ENCODE data around the gene HIRA.

The HIRA gene

GRCh38 chr22:19394274-19395050 is 37.1 kb downstream of the HIRA start:
- H3K9ac ChIP-seq (ENCODE audit: low read length): no peak overlapping the region
- H3K4me1 ChIP-seq (ENCODE audit: control insufficient read depth, insufficient read depth, low read length): no peaks in the 10 kb centered on the region
- no peak overlapping the region for H3K4me3 ChIP-seq (ENCODE audit: low read depth, low read length)
- H3K36me3 ChIP-seq (ENCODE audit: control insufficient read depth, insufficient read depth, low read length): peaks cover 93% of the 10 kb centered on the region
- H3K9me3 ChIP-seq (ENCODE audit: control insufficient read depth, insufficient read depth, low read depth, low read length): no peaks in the 10 kb centered on the region
- H3K27me3 ChIP-seq (ENCODE audit: control insufficient read depth, insufficient read depth, low read length): no peaks in the 10 kb centered on the region
- H3K27ac ChIP-seq (ENCODE audit: low read depth, low read length): no peak overlapping the region

- Histone ChIP-seq H3K9ac (ENCODE audit: low read length) (no peak overlapping the region), H3K36me3 (ENCODE audit: control insufficient read depth, insufficient read depth, low read length) (peaks cover 93% of the 10 kb centered on the region), H3K9me3 (ENCODE audit: control insufficient read depth, insufficient read depth, low read depth, low read length) (no peaks in the 10 kb centered on the region), H3K27ac (ENCODE audit: low read depth, low read length) (no peak overlapping the region), H3K4me1 (ENCODE audit: control insufficient read depth, insufficient read depth, low read length) (no peaks in the 10 kb centered on the region), H3K4me3 (ENCODE audit: low read depth, low read length) (no peak overlapping the region), H3K27me3 (ENCODE audit: control insufficient read depth, insufficient read depth, low read length) (no peaks in the 10 kb centered on the region)
Observed at GRCh38 chr22:19393704-19394103, 37.8 kb downstream of the HIRA start.

DNA sequence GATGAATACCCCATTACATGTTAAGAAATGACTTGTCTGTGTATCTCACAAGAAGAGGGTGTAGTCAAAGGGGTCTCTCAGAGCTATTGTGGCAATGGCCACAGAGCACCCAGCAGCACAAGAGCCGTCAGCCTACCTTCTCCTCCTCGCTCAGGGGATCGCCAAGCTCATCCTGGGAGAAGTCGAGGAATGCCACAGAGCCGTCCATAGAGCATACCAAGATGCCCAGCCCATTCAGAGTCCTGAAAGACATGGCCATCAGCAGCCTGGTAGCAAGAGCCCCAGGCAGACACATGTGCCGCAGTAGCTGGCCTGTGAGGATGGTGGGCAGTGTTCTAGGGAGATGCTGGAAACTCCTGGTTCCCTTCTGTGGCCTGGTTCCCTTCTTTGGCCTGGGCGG is 44.0 kb downstream of the HIRA start:
- Histone ChIP-seq H3K9ac (ENCODE audit: low read length) (no peak overlapping the region), H3K9me3 (ENCODE audit: control insufficient read depth, insufficient read depth, low read depth, low read length) (no peaks in the 10 kb centered on the region), H3K36me3 (ENCODE audit: control insufficient read depth, insufficient read depth, low read length) (peaks cover 96% of the 10 kb centered on the region)

DNA sequence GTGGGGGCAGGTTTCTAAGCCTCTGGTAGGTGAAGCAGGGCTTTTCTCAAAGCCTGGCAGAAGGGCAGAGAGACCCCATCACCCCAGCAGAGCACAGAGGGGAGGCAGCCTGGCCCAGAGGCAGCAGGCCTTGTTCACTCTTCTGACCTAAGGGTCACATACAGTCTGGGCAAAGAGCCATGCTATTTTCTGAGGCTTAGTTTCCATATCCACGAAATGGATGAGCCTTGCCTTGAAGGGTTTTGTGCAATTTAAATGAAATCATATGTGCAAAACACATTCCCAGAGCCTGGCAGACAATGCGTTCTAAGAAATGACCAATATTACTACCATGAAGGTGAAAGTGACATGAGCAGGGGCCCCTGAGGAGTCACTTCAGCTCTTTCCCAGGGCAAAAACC is 44.5 kb downstream of the HIRA start:
- no peak overlapping the region for H3K9ac ChIP-seq (ENCODE audit: low read length)
- peaks cover 96% of the 10 kb centered on the region for H3K36me3 ChIP-seq (ENCODE audit: control insufficient read depth, insufficient read depth, low read length)
- no peak overlapping the region for H3K4me3 ChIP-seq (ENCODE audit: low read depth, low read length)
- no peaks in the 10 kb centered on the region for H3K27me3 ChIP-seq (ENCODE audit: control insufficient read depth, insufficient read depth, low read length)
- no peaks in the 10 kb centered on the region for H3K4me1 ChIP-seq (ENCODE audit: control insufficient read depth, insufficient read depth, low read length)
- H3K9me3 ChIP-seq (ENCODE audit: control insufficient read depth, insufficient read depth, low read depth, low read length): no peaks in the 10 kb centered on the region
- no peak overlapping the region for H3K27ac ChIP-seq (ENCODE audit: low read depth, low read length)

More for the DNA sequence above, 44.0 kb downstream of the HIRA start:
- Histone ChIP-seq H3K27me3 (ENCODE audit: control insufficient read depth, insufficient read depth, low read length) (no peaks in the 10 kb centered on the region), H3K27ac (ENCODE audit: low read depth, low read length) (no peak overlapping the region), H3K4me3 (ENCODE audit: low read depth, low read length) (no peak overlapping the region), H3K4me1 (ENCODE audit: control insufficient read depth, insufficient read depth, low read length) (no peaks in the 10 kb centered on the region)

DNA sequence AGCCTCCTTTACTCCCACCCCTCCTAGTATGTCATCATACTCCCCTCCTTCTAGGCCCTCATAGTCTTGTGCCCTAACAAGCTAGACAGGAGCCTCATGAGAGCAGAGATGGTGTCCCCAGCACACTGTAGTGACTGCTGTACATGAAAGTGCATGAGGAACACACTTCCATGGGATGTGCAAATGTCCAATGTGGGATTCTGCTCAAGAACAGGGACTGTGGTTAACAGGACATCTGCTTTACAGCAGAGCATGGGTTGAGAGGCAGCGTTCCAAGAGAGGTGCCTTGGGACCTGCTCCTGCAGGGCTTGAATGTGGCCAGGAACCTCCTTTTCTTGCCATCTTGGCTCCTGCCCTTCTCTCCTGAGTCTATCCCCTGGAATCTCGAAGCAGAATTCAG is 45.3 kb downstream of the HIRA start:
- Histone ChIP-seq H3K36me3 (ENCODE audit: control insufficient read depth, insufficient read depth, low read length) (peaks cover 98% of the 10 kb centered on the region), H3K27me3 (ENCODE audit: control insufficient read depth, insufficient read depth, low read length) (no peaks in the 10 kb centered on the region)

GRCh38 chr22:19385221-19385906 is 46.2 kb downstream of the HIRA start:
- Histone ChIP-seq H3K36me3 (ENCODE audit: control insufficient read depth, insufficient read depth, low read length) (peaks cover 94% of the 10 kb centered on the region), H3K4me3 (ENCODE audit: low read depth, low read length) (no peak overlapping the region), H3K9me3 (ENCODE audit: control insufficient read depth, insufficient read depth, low read depth, low read length) (no peaks in the 10 kb centered on the region), H3K27me3 (ENCODE audit: control insufficient read depth, insufficient read depth, low read length) (no peaks in the 10 kb centered on the region), H3K4me1 (ENCODE audit: control insufficient read depth, insufficient read depth, low read length) (no peaks in the 10 kb centered on the region), H3K27ac (ENCODE audit: low read depth, low read length) (no peak overlapping the region), H3K9ac (ENCODE audit: low read length) (no peak overlapping the region)

More for the DNA sequence above, 45.3 kb downstream of the HIRA start:
- Histone ChIP-seq H3K4me3 (ENCODE audit: low read depth, low read length) (no peak overlapping the region), H3K9ac (ENCODE audit: low read length) (no peak overlapping the region), H3K4me1 (ENCODE audit: control insufficient read depth, insufficient read depth, low read length) (no peaks in the 10 kb centered on the region), H3K9me3 (ENCODE audit: control insufficient read depth, insufficient read depth, low read depth, low read length) (no peaks in the 10 kb centered on the region), H3K27ac (ENCODE audit: low read depth, low read length) (no peak overlapping the region)

DNA sequence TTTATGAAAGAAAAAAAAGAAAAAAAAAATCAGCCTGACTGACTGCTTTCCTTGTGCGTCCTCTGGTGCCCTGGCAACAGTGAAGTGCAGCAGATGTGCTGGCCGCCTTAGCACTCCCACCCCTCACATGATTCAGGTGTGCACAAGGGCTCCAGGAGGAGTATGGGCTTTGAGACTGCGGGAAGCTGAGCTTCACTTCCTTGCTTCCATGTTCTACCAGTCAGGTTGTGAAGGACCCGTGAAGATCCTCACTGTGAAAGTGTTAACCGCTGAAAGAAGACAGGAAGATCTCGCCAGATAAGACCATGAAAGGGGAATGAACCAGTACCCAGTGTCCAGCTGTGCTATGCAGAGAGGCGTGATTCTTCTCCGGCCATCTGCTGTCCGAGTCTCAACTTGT is 48.2 kb downstream of the HIRA start:
- no peaks in the 10 kb centered on the region for H3K4me1 ChIP-seq (ENCODE audit: control insufficient read depth, insufficient read depth, low read length)
- peaks cover 78% of the 10 kb centered on the region for H3K36me3 ChIP-seq (ENCODE audit: control insufficient read depth, insufficient read depth, low read length)
- H3K27ac ChIP-seq (ENCODE audit: low read depth, low read length): no peak overlapping the region
- no peak overlapping the region for H3K9ac ChIP-seq (ENCODE audit: low read length)
- H3K27me3 ChIP-seq (ENCODE audit: control insufficient read depth, insufficient read depth, low read length): no peaks in the 10 kb centered on the region
- H3K4me3 ChIP-seq (ENCODE audit: low read depth, low read length): no peak overlapping the region
- H3K9me3 ChIP-seq (ENCODE audit: control insufficient read depth, insufficient read depth, low read depth, low read length): no peaks in the 10 kb centered on the region

DNA sequence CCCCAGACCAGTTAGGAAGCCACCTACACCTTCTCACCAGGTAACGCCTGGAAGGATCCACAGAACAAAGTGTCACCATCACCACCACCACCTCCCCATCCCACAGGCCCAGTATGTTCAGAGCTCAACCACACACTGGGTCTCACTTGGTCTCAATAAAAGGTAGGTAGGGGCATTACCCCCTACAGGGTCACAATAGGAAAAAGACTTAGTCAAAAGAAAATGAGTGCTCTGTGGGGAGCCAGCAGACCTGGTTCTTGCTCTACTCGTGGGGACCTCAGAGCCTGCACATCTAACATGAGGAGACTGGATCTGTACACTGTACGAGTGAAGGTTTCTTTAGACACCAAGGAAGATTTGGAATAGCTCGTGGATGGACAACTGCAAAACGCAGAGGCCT is 49.3 kb downstream of the HIRA start:
- Histone ChIP-seq H3K36me3 (ENCODE audit: control insufficient read depth, insufficient read depth, low read length) (peaks cover 78% of the 10 kb centered on the region), H3K27ac (ENCODE audit: low read depth, low read length) (no peak overlapping the region), H3K27me3 (ENCODE audit: control insufficient read depth, insufficient read depth, low read length) (no peaks in the 10 kb centered on the region), H3K4me3 (ENCODE audit: low read depth, low read length) (no peak overlapping the region), H3K9ac (ENCODE audit: low read length) (no peak overlapping the region), H3K4me1 (ENCODE audit: control insufficient read depth, insufficient read depth, low read length) (no peaks in the 10 kb centered on the region), H3K9me3 (ENCODE audit: control insufficient read depth, insufficient read depth, low read depth, low read length) (no peaks in the 10 kb centered on the region)

GRCh38 chr22:19378344-19378674 is 53.2 kb downstream of the HIRA start:
- Histone ChIP-seq H3K4me1 (ENCODE audit: control insufficient read depth, insufficient read depth, low read length) (no peaks in the 10 kb centered on the region), H3K9me3 (ENCODE audit: control insufficient read depth, insufficient read depth, low read depth, low read length) (no peaks in the 10 kb centered on the region), H3K27me3 (ENCODE audit: control insufficient read depth, insufficient read depth, low read length) (no peaks in the 10 kb centered on the region), H3K27ac (ENCODE audit: low read depth, low read length) (no peak overlapping the region), H3K9ac (ENCODE audit: low read length) (no peak overlapping the region), H3K4me3 (ENCODE audit: low read depth, low read length) (no peak overlapping the region), H3K36me3 (ENCODE audit: control insufficient read depth, insufficient read depth, low read length) (peaks cover 78% of the 10 kb centered on the region)

DNA sequence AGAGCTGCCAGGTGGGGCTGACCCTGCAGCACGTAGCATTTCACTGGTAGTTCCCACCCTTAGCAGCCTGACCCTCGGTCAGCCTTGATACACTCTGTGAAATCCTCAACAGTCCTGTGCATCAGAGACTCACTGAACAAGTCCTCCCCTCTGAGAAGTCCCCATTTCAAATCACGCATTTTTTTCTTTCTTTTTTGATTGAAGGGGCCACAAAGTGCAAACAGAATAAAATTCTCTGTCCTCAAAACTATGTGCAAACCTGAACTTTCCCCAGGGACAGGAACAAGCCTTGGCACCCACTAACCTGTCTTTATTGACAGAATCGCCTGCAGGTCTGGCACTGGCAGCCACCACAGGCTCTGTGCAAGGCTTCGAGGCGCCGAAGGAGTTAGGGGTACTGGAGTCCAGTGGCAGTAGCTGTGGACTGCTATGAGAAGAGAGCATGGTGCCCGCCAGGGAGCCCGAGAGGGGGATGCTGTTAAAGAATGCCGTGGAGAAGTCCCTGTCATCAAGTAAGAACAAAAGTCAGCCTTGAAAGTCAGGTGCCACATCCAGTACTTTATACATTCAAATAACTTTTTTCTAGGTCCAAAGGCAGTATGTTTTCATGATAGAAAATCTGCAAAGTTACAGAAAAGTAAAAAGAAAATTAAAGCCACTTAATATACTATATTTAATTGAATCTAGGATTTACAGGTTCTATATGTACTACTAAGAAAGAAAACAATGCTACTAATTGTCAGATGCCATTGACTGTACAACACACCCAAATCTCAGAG is 53.8 kb downstream of the HIRA start:
- Histone ChIP-seq H3K36me3 (ENCODE audit: control insufficient read depth, insufficient read depth, low read length) (peaks cover 78% of the 10 kb centered on the region), H3K4me1 (ENCODE audit: control insufficient read depth, insufficient read depth, low read length) (no peaks in the 10 kb centered on the region), H3K9ac (ENCODE audit: low read length) (no peak overlapping the region), H3K27me3 (ENCODE audit: control insufficient read depth, insufficient read depth, low read length) (no peaks in the 10 kb centered on the region), H3K27ac (ENCODE audit: low read depth, low read length) (no peak overlapping the region), H3K4me3 (ENCODE audit: low read depth, low read length) (no peak overlapping the region), H3K9me3 (ENCODE audit: control insufficient read depth, insufficient read depth, low read depth, low read length) (no peaks in the 10 kb centered on the region)

DNA sequence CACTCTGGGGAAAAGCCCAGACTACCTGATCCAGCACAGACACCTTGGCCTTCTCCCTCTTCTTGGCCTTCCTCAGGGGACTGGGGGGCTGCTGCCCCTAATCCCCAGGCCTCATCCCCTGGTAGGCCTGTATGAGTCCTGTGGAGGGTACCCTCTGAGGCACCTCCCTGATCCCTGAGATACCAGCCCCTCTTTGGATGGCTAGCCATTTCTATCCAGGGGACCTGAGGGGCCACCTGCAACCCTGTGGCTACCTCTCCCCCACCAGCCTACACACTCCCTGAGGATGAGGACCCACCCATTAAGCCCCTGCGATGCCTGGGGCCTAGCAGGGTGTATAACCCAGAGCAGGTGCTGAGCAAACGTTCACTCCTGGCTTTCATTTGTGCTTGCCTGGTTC is 54.6 kb downstream of the HIRA start:
- H3K36me3 ChIP-seq (ENCODE audit: control insufficient read depth, insufficient read depth, low read length): peaks cover 78% of the 10 kb centered on the region
- no peak overlapping the region for H3K9ac ChIP-seq (ENCODE audit: low read length)
- H3K4me1 ChIP-seq (ENCODE audit: control insufficient read depth, insufficient read depth, low read length): no peaks in the 10 kb centered on the region
- no peaks in the 10 kb centered on the region for H3K27me3 ChIP-seq (ENCODE audit: control insufficient read depth, insufficient read depth, low read length)
- no peak overlapping the region for H3K27ac ChIP-seq (ENCODE audit: low read depth, low read length)
- H3K9me3 ChIP-seq (ENCODE audit: control insufficient read depth, insufficient read depth, low read depth, low read length): no peaks in the 10 kb centered on the region
- H3K4me3 ChIP-seq (ENCODE audit: low read depth, low read length): no peak overlapping the region
